ENCODE data around the gene DHX40.

DHX40 gene

DNA sequence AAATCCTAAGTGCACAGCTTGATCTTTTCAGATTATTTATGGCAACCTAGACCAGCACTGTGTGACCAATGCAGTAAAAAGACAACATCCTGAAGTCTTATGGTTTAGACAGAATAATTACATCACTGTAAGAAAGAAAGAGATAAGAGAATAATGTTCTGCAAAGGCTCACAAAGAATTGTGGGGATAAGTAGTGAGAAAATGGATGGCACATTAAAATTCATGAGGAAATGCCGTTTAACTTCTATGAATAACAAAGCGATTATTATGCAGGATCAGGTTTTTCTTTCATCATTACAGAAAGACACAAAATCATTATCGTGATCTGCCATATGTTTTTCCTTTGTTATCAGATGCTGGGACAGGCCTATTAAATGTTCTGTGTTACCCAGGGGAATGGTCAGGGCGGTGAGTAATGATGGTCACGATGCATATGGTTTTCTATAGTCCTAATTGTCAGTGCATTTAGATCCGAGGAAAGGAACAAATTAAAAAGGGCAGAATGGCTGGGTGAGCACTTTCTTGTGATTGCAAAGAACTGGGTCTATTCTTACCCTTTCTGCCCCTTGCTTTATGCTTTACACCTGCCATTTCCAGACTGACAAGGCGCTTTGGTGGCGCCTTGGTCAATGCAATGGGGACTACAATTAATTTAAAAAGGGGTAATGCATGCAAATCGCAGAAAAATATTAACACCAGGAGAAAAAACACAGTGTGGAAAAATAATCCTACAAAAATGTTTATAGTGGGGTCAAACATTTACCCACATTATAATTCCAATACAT lies 18.1 kb upstream of the DHX40 start:
- TF ChIP-seq POLR2AphosphoS5 (IDR thresholded peaks at IDR 0.05; ENCODE audit: low read depth, low read length) (no peak), SIN3A (IDR thresholded peaks at IDR 0.05; ENCODE audit: borderline replicate concordance, insufficient read depth, low read length) (no peak), FOXP2 (optimal IDR thresholded peaks at IDR 0.05; ENCODE audit: borderline replicate concordance, extremely low read depth, extremely low read length, insufficient read depth) (no peak), TAF1 (IDR thresholded peaks at IDR 0.05; ENCODE audit: borderline replicate concordance, insufficient read depth, low read length) (no peak)
- TF ChIP-seq, protein P1, sequence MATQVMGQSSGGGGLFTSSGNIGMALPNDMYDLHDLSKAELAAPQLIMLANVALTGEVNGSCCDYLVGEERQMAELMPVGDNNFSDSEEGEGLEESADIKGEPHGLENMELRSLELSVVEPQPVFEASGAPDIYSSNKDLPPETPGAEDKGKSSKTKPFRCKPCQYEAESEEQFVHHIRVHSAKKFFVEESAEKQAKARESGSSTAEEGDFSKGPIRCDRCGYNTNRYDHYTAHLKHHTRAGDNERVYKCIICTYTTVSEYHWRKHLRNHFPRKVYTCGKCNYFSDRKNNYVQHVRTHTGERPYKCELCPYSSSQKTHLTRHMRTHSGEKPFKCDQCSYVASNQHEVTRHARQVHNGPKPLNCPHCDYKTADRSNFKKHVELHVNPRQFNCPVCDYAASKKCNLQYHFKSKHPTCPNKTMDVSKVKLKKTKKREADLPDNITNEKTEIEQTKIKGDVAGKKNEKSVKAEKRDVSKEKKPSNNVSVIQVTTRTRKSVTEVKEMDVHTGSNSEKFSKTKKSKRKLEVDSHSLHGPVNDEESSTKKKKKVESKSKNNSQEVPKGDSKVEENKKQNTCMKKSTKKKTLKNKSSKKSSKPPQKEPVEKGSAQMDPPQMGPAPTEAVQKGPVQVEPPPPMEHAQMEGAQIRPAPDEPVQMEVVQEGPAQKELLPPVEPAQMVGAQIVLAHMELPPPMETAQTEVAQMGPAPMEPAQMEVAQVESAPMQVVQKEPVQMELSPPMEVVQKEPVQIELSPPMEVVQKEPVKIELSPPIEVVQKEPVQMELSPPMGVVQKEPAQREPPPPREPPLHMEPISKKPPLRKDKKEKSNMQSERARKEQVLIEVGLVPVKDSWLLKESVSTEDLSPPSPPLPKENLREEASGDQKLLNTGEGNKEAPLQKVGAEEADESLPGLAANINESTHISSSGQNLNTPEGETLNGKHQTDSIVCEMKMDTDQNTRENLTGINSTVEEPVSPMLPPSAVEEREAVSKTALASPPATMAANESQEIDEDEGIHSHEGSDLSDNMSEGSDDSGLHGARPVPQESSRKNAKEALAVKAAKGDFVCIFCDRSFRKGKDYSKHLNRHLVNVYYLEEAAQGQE (IDR thresholded peaks at IDR 0.05; ENCODE audit: insufficient read depth in 1 of 2, low read depth in 2 of 2, low read length in 2 of 2), result no peak

DNA sequence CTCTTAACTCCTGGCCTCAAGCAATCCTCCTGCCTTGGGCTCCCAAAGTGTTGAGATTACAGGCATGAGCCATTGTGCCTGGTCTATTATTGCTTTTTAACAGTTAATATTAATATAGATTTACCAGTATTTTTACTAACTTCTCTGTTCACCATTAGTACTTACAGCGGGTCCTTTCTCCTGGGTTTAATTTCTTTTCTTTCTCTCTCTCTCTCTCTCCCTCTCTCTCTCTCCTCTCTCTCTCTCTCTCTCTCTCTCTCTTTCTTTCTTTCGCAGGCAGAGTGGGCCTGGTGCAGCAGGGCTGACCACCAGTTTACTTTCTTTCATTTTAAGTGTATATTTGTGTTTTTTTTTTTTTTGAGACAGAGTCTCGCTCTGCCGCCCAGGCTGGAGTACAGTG lies 14.7 kb upstream of the DHX40 start:
- no peak for TF ChIP-seq TAF1 (IDR thresholded peaks at IDR 0.05; ENCODE audit: borderline replicate concordance, insufficient read depth, low read length)
- TF ChIP-seq FOXP2 (optimal IDR thresholded peaks at IDR 0.05; ENCODE audit: borderline replicate concordance, extremely low read depth, extremely low read length, insufficient read depth), result no peak
- TF ChIP-seq, protein P1 (IDR thresholded peaks at IDR 0.05; ENCODE audit: insufficient read depth in 1 of 2, low read depth in 2 of 2, low read length in 2 of 2), result no peak
- TF ChIP-seq POLR2AphosphoS5 (IDR thresholded peaks at IDR 0.05; ENCODE audit: low read depth, low read length), result no peak
- TF ChIP-seq SIN3A (IDR thresholded peaks at IDR 0.05; ENCODE audit: borderline replicate concordance, insufficient read depth, low read length), result no peak

DNA sequence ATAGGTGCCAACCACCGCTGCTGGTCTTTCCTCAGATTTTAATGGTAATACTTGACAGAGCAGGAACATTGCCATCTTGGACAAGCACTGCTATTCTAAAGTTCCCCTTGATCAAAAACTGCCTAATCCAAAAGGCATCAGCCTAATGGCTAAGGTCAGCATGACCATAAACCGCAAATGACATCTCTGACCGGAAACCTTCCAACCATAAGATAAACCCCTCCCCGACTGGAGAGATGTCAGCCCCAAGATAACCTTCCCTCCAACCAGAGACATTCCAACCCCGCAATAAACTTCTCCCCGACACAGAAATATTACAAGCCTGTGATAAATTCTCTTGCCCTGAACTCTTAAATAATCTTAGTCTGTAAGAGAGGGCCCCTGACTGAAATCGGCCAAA lies 7.4 kb upstream of the DHX40 start:
- TF ChIP-seq FOXP2 (optimal IDR thresholded peaks at IDR 0.05; ENCODE audit: borderline replicate concordance, extremely low read depth, extremely low read length, insufficient read depth), result no peak
- TF ChIP-seq POLR2AphosphoS5 (IDR thresholded peaks at IDR 0.05; ENCODE audit: low read depth, low read length), result no peak
- no peak for TF ChIP-seq SIN3A (IDR thresholded peaks at IDR 0.05; ENCODE audit: borderline replicate concordance, insufficient read depth, low read length)
- TF ChIP-seq, protein P1 (IDR thresholded peaks at IDR 0.05; ENCODE audit: insufficient read depth in 1 of 2, low read depth in 2 of 2, low read length in 2 of 2), result no peak
- TF ChIP-seq TAF1 (IDR thresholded peaks at IDR 0.05; ENCODE audit: borderline replicate concordance, insufficient read depth, low read length), result no peak

DNA sequence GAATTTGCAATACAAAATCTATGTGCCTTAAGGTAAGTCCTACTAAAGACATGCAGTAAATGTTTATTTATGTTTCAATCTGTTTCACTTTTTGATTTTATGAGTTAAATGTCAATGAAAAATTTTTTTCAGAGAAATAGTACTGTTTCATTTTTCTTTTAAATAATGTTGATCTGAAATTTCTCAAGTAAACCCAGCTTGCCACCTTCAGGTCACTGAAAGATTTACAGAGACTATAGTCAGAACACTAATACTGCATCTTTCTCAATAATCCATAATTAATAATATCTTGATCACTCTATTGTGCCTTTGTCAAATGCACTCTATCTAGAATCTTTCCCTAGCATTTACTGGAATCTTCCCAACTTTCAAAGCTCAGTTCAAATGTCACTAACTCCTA lies 6.5 kb upstream of the DHX40 start:
- TF ChIP-seq TAF1 (IDR thresholded peaks at IDR 0.05; ENCODE audit: borderline replicate concordance, insufficient read depth, low read length), result no peak
- TF ChIP-seq POLR2AphosphoS5 (IDR thresholded peaks at IDR 0.05; ENCODE audit: low read depth, low read length), result no peak
- TF ChIP-seq SIN3A (IDR thresholded peaks at IDR 0.05; ENCODE audit: borderline replicate concordance, insufficient read depth, low read length), result no peak
- TF ChIP-seq FOXP2 (optimal IDR thresholded peaks at IDR 0.05; ENCODE audit: borderline replicate concordance, extremely low read depth, extremely low read length, insufficient read depth), result no peak
- TF ChIP-seq, protein P1 (IDR thresholded peaks at IDR 0.05; ENCODE audit: insufficient read depth in 1 of 2, low read depth in 2 of 2, low read length in 2 of 2), result no peak
